GM19397 (cell line): ENCODE measurements around the gene TMEM144.

Experiments
- ATAC-seq: cut with Tn5 transposase; IDR thresholded peaks from one replicate; pipeline ENCODE4 v1.9.1; 2021; ENCODE audit warnings: mild to moderate bottlenecking, moderate library complexity; ENCODE audit not compliant: unreplicated experiment

Gene TMEM144

DNA sequence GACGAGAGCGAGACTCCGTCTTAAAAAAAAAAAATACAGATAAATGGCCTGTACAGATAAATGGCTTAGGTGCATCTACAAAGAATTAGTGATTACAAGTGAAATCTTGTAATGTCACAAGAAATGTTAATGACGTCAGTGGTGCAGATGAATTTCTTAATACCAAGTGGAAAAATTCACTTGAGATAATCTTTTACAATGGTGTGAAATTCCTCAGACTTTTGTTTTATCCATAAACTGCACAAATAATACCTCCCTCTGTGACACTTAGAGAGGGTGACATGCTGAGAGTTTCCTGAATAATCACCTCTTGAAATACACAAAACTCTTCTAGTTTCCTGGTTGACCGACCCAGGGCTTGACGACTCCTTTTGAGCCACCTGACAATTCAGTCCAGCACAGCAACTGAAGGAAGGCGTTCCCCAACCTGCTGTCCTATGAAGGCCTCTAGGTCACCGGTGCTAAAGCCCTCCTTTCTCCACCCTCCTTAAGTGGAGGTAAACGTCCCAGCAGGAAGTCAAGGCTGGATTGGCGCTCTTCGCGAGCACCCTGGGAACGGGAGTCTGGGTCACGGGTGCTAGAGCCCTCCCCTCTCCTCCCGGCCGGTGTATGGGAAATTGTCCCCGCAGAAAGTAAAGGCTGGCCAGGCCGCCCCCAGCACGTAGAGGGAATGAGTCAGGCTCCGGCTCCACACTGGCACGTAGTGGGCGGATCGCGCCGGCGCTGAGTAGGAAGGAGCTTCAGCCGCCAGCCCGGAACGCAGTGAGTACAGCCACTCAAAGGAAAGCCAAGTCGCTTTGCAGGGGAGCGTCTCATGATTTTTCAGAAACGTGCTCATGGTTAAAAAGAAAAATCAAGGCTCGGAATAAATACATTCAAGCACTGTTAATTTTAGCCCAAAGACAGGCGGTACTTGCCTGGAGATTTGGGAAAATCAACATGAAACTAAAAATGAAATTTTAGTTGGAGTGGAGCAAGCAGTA lies at the start of gene TMEM144:
TMEM144 (plus strand) TSS at position 662 of the 983 bp plus-strand sequence. CDS start 2,182 bp downstream, outside the sequence.
- peak; percentile 93 for ATAC-seq

DNA sequence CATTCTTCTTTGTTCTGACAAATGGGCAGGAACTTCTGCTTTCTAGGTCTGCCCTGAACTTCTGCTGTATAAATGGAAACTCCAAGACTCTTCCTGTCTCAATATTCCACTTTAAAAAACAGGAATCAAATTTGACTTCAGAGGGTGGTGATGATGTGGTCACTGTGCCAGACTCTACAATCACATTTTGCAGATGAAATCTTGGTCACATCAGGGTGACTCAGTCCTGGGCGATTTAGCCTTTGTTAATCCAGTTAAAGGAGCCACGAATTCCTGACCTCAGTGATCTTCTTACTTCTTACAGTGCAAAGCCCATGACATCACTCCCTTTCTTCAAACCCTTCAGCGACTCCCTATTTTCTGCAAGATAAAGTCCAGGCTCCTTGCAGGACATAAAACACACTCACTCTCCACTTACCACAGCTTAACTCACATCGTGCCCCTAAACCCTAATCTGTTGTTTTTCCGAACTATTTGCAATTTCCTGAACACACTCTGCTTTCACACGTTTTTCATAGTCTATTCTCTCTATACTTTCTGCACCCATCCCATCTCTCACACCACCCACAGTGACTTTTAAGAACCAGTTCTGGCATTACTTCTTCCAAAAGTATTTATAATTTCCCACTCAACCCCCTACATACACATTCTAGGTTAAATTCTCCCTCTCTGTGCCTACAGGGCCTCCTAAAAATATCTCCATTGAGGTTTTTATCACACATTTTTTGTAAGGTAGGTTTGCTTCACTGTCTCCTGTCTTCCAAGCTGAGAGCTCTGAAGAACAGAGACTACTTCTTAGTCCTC lies 48.5 kb upstream of the TMEM144 start:
- ATAC-seq = no peak

DNA sequence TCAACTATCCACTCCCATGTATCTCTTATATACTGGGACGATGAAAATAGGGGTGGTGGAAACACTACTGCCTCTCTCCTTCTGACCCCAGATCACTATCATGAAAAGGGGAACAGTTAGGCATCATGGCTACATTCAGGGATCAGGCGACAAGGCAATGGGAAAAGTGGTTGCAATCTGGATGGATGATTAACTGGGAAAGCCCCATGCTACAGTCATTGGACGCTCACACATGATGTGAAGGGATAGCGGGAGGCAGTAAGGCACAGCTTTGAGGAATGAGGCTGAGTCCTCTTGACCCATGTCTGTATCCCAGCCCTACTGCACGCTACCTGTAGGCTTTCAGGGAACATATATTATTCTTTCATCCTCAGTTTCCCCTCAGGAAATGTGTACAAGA lies 47.7 kb upstream of the TMEM144 start:
- ATAC-seq = no peak

DNA sequence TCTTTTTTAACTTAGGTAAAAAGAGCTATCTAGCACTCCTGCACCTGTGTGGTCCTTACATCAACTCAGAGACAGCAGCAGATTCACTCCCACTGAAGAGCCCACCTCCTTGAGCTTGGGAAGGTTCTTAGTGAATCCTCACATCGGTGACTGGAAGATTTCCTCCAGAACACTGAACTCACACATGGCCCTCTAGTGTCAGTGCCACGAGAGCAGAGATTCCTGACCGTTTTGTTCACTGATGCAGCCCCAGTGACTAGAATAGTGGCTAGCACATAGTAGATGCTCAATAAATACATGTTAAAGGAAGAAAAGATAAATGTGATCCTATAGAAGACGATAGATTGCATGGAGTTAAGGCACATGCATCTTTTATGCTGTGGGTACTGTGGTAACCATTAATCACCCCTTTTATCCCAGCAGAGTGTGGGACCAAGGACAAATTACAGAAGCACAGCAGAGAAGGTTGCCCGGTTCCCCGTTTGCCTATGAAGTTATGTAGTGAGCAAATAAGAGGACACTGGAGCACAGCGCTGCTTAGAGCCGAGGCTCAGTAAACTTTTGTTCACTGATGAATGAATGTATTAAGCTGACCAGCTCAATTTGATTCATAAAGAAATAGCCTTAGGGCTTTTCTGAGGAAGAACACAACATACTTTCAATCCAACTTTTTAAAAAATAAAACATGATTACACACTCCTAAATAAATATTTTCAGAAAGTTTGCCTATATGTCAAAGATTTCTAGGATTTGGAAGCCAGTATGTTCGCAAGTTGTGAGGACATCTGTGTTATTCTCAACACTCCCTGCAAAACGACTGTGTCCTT lies 46.1 kb upstream of the TMEM144 start:
- ATAC-seq = no peak

- no peak for ATAC-seq
Observed at GRCh38 chr4:158164768-158165213, 45.5 kb upstream of the TMEM144 start.

GRCh38 chr4:158166701-158167100 lies 43.6 kb upstream of the TMEM144 start:
- no peak for ATAC-seq

- no peak for ATAC-seq
Observed at GRCh38 chr4:158168606-158169005, 41.7 kb upstream of the TMEM144 start.

GRCh38 chr4:158169506-158169905 lies 40.8 kb upstream of the TMEM144 start:
- no peak for ATAC-seq

DNA sequence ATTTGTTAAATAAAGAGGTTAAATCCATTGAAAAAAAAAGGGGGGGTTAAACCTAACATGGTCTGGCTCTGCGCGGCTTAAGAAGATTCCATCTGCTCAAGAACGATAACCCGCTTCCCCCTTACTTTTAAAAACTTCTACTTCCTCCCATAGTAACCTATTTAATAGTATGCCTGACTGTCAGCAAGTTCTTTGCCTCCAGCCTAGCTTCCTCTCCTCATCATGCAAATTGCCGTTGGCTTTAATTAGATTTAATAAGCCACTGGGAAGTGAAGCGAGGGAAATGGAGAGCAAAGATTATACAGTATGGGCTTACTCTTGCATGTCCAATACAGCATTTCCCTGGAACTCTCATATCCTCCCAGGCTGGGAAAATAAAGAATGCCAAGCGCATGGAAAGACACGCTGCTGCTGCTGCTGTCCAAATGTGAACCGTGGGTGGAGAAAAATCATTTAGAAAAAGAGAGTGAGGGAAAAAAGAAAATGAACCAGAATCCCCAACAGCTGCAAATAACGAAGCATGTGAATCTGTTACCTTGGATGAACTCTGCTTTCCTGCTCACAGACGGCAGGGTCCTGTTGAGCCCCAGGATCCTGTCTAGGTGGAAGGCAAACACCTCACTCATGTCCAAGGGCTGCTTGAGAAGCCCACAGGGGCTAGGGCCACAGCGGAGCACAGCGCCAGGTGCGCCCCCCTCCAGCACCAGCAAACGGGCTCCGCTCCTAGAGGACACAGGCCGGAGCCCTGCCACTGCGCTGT lies 40.2 kb upstream of the TMEM144 start:
- ATAC-seq = no peak

DNA sequence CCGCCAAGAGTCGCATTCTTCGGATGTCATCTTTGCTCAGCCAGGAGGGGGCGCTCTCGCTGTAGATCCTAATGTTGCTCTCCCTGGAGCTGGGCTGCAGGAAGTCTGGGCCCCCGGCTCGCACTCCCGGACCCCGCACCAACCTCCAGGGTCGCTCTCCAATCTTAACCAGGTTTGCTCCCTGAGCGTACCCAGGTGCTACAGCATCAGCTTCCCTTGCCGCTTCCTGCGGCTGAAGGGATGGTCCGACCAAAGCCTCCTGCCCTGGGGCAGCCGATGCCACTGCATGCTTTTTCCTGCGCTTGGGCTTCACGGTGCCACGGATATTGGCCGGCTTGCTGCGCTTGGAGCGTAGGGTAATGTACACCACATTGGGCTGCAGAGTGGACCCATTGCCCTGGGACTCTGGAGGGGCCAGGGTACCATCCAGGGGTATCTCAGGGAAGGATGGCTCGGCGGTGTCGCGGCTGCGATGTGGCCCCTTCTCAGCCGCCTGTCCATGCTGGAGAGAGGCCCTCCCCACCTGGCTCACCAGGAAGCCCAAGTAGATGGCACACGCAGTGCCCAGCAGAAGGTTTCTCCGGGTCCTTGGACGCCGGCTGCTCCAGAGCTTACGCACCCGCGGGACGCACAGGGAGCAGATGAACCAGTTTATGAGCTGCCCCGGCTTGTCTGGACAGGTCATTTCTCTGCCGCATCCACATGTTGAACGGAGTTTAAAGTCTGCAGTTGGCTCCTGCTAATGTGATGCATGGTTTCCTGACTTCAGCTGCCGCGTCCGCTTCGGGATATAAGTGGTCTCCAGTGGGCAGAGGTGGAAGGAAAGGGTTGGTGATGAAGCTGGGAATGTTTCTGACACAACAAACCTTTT lies 39.4 kb upstream of the TMEM144 start:
- ATAC-seq = no peak

GRCh38 chr4:158172261-158173258 lies 37.7 kb upstream of the TMEM144 start, which contains the start of gene GASK1B:
Gene GASK1B, minus strand, starts transcription at chr4:158173025. Its CDS starts 1,650 bp downstream, at chr4:158171375.
- ATAC-seq = no peak

DNA sequence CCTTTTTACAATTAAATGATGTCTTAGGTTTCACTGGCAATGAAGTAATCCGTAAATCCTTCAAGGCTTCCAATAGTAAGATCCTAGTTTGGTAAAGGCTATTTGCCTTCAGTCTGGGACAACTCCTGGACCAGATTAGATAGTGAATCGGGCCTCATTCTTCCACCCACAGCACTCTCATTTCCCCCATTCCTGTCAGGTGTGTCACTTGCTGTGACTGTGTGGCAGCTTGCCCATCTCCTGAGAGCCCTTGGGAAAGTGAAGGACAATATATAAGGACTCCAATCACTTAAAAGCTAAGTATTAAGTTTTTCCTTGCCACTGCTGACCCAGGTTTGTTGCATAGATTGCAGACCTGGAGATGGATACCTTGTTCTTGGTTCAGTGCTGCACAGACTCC lies 34.2 kb upstream of the TMEM144 start:
- no peak for ATAC-seq

DNA sequence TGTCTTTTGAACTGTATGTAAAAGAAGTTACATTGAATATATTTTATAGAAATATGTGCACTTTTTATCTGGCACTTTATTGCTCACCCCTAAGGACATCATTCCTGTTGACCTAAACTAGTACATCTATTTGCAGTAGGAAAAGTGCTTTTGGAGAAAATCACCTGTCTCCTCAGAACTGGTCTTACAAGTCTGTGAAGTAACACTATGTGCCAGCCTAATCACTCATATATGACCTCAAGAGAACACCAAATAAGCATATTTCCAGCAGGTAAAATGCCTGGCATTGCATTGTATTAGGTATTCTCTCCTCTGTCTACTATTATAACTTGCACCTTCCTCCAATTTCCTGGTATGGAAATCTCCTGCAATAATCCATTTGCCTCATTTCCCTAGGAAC lies 33.5 kb upstream of the TMEM144 start:
- no peak for ATAC-seq

GRCh38 chr4:158179465-158179864 lies 30.8 kb upstream of the TMEM144 start:
- no peak for ATAC-seq

DNA sequence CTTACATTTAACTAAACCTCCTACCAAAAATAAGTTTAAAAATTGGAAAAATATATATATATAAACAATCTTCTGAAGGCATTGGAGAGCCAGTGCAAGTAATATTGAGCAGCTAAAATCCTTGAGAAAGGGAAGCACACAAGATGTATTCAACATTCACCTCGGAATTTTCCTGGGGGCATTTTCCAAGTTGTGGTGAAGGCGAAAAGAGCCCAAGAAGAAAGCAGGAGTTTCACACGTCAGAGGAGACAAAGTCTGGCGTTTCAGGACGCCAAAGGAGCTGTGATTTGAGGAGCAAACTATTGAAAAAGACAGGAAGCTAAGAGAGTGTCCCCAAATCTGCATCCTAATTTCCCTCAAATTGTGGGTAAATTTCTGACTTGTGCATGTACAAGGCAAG lies 28.4 kb upstream of the TMEM144 start:
- ATAC-seq = no peak

DNA sequence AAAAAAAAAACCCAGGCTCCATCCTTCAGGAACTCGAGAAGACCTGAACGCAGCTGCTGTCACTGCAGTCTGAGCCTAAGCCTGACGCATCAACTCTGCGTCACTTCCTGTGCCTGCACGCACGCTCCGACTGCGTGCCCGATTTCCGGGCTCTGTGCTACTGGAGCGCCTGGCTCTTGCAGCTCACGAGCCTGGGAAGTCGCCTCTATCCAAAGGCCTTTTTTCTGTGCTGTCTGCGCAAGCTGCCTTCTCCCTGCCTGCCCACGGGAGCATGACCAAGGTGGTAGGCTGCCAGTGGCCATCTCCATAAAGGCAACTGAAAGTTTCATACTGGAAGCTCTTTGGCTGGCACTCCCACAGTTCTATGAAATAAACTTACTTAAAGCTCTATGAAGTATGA lies 27.6 kb upstream of the TMEM144 start:
- ATAC-seq = no peak

GRCh38 chr4:158186815-158187214 lies 23.5 kb upstream of the TMEM144 start:
- ATAC-seq = no peak

DNA sequence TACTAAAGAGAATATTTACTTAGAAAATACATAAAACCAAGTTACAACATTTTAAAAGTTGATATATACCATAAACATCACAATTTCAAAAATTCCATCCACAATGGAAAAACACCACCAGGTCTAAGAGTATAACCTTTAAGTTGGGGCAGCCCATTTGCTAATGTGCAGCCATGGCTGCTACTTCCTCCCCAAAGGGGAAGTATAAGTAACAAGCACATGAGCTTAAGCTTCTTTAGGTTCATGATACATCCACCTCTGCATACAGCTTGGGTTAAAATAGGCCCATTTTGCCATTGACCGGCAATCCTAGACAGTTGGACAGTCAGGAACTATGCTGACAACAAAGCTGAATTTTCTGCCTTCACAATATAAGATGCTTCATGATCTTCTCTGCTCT lies 20.9 kb upstream of the TMEM144 start:
- no peak for ATAC-seq
